HEK293 (cell line): ENCODE results near the gene LEO1.

ENCODE experiments used
- CTCF ChIA-PET: fragments of 350-600 bp; formaldehyde crosslinking; extraction: SDS; loops from one replicate; lab custom pipeline; 2021; ENCODE audit warnings: antibody characterized with exemption; lab: Yijun Ruan, JAX
- POLR2A ChIA-PET: fragments of 300-600 bp; formaldehyde crosslinking; extraction: SDS; loops from one replicate; lab custom pipeline; 2020; ENCODE audit warnings: antibody characterized with exemption, inconsistent platforms; lab: Yijun Ruan, JAX
- H3K27ac ChIP-seq: fragments of 200-500 bp; sonication (Bioruptor generic); 2 replicates; pipeline ENCODE4 v1.5.1; 2014; ENCODE audit warnings: low read depth, low read length, control low read depth, inconsistent platforms; ENCODE audit errors: extremely low read depth
- H3K36me3 ChIP-seq, 2 experiments: fragments of 200-500 bp in 1 of 2; sonication (Bioruptor generic) in 1 of 2; 1 replicate in 1 of 2; 2 replicates in 1 of 2; pipeline ENCODE4 v1.5.1; 2014 to 2017; ENCODE audit warnings: inconsistent platforms in 2 of 2, low read length in 2 of 2; ENCODE audit not compliant: control insufficient read depth in 2 of 2, insufficient read depth in 1 of 2
- H3K4me1 ChIP-seq: fragments of 200-500 bp; sonication (Bioruptor generic); 2 replicates; pipeline ENCODE4 v1.5.1; 2014; ENCODE audit warnings: mild to moderate bottlenecking, low read length, inconsistent platforms; ENCODE audit not compliant: control insufficient read depth, insufficient read depth
- H3K4me3 ChIP-seq: 2 replicates; pipeline ENCODE4 v1.5.1; 2011; ENCODE audit warnings: low read depth, mild to moderate bottlenecking, control low read depth, low read length, moderate library complexity
- H3K9me3 ChIP-seq: fragments of 200-500 bp; sonication (Bioruptor generic); 2 replicates; pipeline ENCODE4 v1.5.1; 2014; ENCODE audit warnings: low read depth, low read length, inconsistent platforms; ENCODE audit not compliant: control insufficient read depth, insufficient read depth
- BCL11B ChIP-seq: fragments of 450-650 bp; formaldehyde crosslinking; IDR thresholded peaks from 2 replicates; pipeline ENCODE4 v1.5.1; 2016; ENCODE audit warnings: low read depth, missing biosample characterization, missing genetic modification characterization
- EGR2 ChIP-seq: fragments of 450-650 bp; formaldehyde crosslinking; IDR thresholded peaks from 2 replicates; pipeline ENCODE4 v1.5.1; 2016; ENCODE audit warnings: low read depth, missing biosample characterization, missing genetic modification characterization
- ZIC2 ChIP-seq: fragments of 450-650 bp; formaldehyde crosslinking; IDR thresholded peaks from 2 replicates; pipeline ENCODE4 v1.5.1; 2016; ENCODE audit warnings: missing biosample characterization, missing genetic modification characterization
- ZNF133 ChIP-seq: fragments of 450-650 bp; formaldehyde crosslinking; IDR thresholded peaks from 2 replicates; pipeline ENCODE4 v1.5.1; 2016; ENCODE audit warnings: missing biosample characterization, missing genetic modification characterization
- ZNF155 ChIP-seq: fragments of 450-650 bp; formaldehyde crosslinking; IDR thresholded peaks from 2 replicates; pipeline ENCODE4 v1.5.1; 2016; ENCODE audit warnings: missing biosample characterization, missing genetic modification characterization
- ZNF214 ChIP-seq: fragments of 450-650 bp; formaldehyde crosslinking; IDR thresholded peaks from 2 replicates; pipeline ENCODE4 v1.5.1; 2017; ENCODE audit warnings: missing biosample characterization, mild to moderate bottlenecking, missing genetic modification characterization, borderline replicate concordance
- ZNF350 ChIP-seq: fragments of 450-650 bp; formaldehyde crosslinking; IDR thresholded peaks from 2 replicates; pipeline ENCODE4 v1.5.0; 2017; ENCODE audit warnings: missing biosample characterization, mild to moderate bottlenecking, missing genetic modification characterization
- ZNF354C ChIP-seq: fragments of 450-650 bp; formaldehyde crosslinking; IDR thresholded peaks from 2 replicates; pipeline ENCODE4 v1.5.1; 2016; ENCODE audit warnings: missing biosample characterization, missing genetic modification characterization, low read depth, borderline replicate concordance
- ZNF514 ChIP-seq: fragments of 450-650 bp; formaldehyde crosslinking; IDR thresholded peaks from 2 replicates; pipeline ENCODE4 v1.5.1; 2016; ENCODE audit warnings: missing biosample characterization, missing genetic modification characterization
- ZNF548 ChIP-seq: fragments of 450-650 bp; formaldehyde crosslinking; IDR thresholded peaks from 2 replicates; pipeline ENCODE4 v1.5.1; 2016; ENCODE audit warnings: missing biosample characterization, missing genetic modification characterization
- ZNF610 ChIP-seq: fragments of 450-650 bp; formaldehyde crosslinking; IDR thresholded peaks from 2 replicates; pipeline ENCODE4 v1.5.1; 2016; ENCODE audit warnings: missing biosample characterization, missing genetic modification characterization, borderline replicate concordance
- ZNF626 ChIP-seq: fragments of 450-650 bp; sonication (Bioruptor Pico); formaldehyde crosslinking; IDR thresholded peaks from 2 replicates; pipeline ENCODE4 v1.5.1; 2018; ENCODE audit warnings: missing biosample characterization, missing genetic modification characterization, inconsistent platforms
- ZNF629 ChIP-seq: fragments of 450-650 bp; formaldehyde crosslinking; IDR thresholded peaks from 2 replicates; pipeline ENCODE4 v1.5.1; 2017; ENCODE audit warnings: missing biosample characterization, missing genetic modification characterization
- ZNF658 ChIP-seq: fragments of 450-650 bp; formaldehyde crosslinking; IDR thresholded peaks from 2 replicates; pipeline ENCODE4; 2016; ENCODE audit warnings: missing biosample characterization, missing genetic modification characterization
- TF ChIP-seq, protein P1 (sequence below): fragments of 450-650 bp; formaldehyde crosslinking; IDR thresholded peaks from 2 replicates; pipeline ENCODE4 v1.5.1; 2016; ENCODE audit warnings: missing biosample characterization, missing genetic modification characterization
- TF ChIP-seq, protein P2 (sequence below): fragments of 450-650 bp; formaldehyde crosslinking; IDR thresholded peaks from 2 replicates; pipeline ENCODE4 v1.5.1; 2017; ENCODE audit warnings: missing biosample characterization, missing genetic modification characterization
- TF ChIP-seq, protein P3 (sequence below): fragments of 450-650 bp; formaldehyde crosslinking; IDR thresholded peaks from 2 replicates; pipeline ENCODE4 v1.5.1; 2016; ENCODE audit warnings: missing biosample characterization, missing genetic modification characterization
- TF ChIP-seq, protein P4 (sequence below): fragments of 450-650 bp; formaldehyde crosslinking; IDR thresholded peaks from 2 replicates; pipeline ENCODE4 v1.5.1; 2016; ENCODE audit warnings: missing biosample characterization, missing genetic modification characterization

LEO1 gene

DNA sequence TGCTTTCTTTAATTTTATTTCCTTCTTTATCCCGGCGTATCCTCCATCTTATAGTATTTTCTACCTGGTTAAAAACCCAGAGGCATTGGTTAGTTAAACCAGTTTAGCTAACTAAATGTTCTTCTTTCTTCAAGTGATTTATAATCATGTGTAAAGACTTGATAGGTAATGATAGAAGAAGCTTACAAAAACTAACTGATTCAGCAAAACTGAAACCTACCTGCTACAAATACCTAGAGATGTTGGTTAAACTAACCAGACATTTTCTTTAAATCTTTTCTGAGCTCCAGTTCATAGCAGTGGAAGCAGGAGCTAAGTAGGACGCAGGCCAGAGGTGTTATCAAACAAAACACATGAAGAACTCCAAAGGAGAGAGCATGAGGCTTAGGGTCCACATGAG lies 44.8 kb downstream of the LEO1 start:
- H3K9me3 ChIP-seq, result no peaks in the 10 kb centered on the region
- no peak overlapping the region for H3K27ac ChIP-seq
- no peak overlapping the region for H3K4me3 ChIP-seq
- no peaks in the 10 kb centered on the region for H3K4me1 ChIP-seq
- POLR2A ChIA-PET, result no interaction called here
- H3K36me3 ChIP-seq, result peaks cover 0 to 16% of the 10 kb centered on the region in 2 experiments; a peak in 1 of 3 replicates
- CTCF ChIA-PET, result no interaction called here
- TF ChIP-seq ZNF133 (tag by site-specific recombination), result no peak
- TF ChIP-seq ZNF548, result no peak
- TF ChIP-seq ZNF354C, result no peak
- TF ChIP-seq, protein P1, sequence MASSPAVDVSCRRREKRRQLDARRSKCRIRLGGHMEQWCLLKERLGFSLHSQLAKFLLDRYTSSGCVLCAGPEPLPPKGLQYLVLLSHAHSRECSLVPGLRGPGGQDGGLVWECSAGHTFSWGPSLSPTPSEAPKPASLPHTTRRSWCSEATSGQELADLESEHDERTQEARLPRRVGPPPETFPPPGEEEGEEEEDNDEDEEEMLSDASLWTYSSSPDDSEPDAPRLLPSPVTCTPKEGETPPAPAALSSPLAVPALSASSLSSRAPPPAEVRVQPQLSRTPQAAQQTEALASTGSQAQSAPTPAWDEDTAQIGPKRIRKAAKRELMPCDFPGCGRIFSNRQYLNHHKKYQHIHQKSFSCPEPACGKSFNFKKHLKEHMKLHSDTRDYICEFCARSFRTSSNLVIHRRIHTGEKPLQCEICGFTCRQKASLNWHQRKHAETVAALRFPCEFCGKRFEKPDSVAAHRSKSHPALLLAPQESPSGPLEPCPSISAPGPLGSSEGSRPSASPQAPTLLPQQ (tag by site-specific recombination), result no peak
- no peak for TF ChIP-seq BCL11B (tag by site-specific recombination)
- no peak for TF ChIP-seq ZNF626

DNA sequence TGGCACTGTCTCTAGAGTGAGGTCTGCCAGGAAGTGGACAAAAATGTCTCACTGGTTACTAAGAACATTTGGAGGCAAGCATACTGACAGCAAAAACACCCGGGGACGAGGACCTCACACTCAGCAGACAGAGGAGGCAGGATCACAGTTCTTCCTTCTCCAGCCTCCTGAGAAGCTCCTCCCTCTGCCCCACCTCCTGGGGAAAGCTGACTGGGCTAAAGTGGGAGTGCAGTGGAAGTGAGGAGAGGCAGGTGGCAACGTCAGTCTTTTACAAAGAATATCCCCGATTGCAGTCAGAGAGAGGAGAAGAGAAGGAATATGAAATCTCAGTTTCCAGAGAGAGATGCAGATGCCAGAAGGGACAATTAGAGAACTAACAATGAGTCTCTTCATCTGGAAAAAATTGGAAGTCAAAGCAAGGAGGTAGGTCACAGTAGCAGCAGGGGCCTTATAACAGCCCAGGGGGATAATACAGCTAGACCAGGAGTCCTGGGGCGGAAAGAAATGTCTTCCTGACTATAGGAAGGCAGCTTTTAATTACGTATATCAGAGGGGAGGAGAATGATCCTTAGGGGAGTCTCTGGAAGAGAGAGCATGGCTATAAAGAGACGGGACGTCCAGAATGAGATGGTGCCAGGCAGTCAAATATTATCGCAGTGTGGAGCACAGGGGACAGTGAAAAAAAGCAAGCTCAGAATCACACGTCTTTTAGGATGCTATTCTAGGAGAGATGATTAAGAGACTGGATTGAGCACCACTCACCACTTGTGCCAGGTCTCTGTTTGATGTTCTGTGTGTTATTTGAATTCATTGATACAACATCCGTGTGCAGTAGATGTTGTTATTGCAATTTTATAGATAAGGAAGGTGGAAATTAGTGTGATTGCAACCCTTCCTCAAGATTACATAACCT lies 47.2 kb downstream of the LEO1 start:
- H3K36me3 ChIP-seq, result peaks cover 0 to 17% of the 10 kb centered on the region in 2 experiments; a peak in 1 of 3 replicates
- ChIA-PET POLR2A (no interaction called here), CTCF (interaction anchor here (0.5 kb wide), 1 partner anchor 88 kb away, joined by 5 read pairs; no protein-coding TSS in a partner anchor)
- no peaks in the 10 kb centered on the region for H3K4me1 ChIP-seq
- H3K4me3 ChIP-seq, result no peak overlapping the region
- H3K9me3 ChIP-seq, result no peaks in the 10 kb centered on the region
- H3K27ac ChIP-seq, result no peak overlapping the region
- TF ChIP-seq ZNF214 (tag by site-specific recombination) (no peak), ZNF350 (tag by site-specific recombination) (no peak), ZNF610 (tag by site-specific recombination) (no peak), ZIC2 (tag by site-specific recombination) (peak; percentile 47)
- TF ChIP-seq, all 188 proteins: peak for 1

DNA sequence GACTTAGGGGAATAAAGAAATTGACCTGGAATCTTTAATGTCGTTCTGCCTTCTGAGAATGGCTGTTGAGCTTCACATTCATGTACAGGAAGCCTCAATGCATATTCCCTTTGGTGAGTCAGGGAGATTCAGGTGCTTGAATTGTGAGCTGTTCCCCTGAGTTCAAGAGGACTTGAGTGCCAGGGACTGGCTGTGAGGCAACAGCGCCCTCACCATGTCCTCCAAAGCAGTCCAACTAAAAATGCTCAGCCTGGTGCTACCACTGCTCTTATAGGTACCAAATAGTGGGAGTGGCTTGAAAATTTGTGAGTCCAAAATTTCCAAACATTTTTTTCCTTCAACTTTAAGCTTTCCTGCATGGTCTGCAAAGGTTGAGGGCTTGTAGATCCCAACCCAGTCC lies 54.1 kb downstream of the LEO1 start:
- CTCF ChIA-PET, result interaction anchor here (0.6 to 1.5 kb wide), 19 partner anchors 8 to 835 kb away, joined by 3 to 7 read pairs (median 4); no protein-coding TSS in a partner anchor
- Histone ChIP-seq H3K36me3 (peaks cover 3 to 15% of the 10 kb centered on the region in 2 experiments; a peak in 2 of 3 replicates), H3K27ac (no peak overlapping the region)

DNA sequence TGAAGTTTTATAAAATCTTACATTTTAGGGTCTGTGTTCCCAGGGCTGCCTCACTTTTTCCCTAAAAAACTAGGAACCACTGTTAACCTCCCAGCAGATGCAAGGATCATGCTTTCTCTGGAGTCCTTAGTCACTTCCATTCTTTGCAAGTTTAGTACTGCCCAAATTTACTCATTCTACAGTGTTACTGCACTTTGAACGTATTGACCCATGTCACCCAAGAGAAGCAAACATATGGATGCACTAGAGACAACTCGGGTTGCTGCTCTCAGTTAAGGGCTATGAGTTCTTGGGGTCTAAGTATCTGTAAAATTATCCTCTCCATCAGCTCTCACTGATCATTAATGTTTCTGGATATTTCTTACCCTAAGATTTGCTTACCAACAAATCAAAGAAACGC lies 59.0 kb downstream of the LEO1 start:
- POLR2A ChIA-PET, result no interaction called here
- H3K4me1 ChIP-seq, result no peaks in the 10 kb centered on the region
- no peak overlapping the region for H3K4me3 ChIP-seq
- no peak overlapping the region for H3K27ac ChIP-seq
- H3K36me3 ChIP-seq, result peaks cover 3 to 9% of the 10 kb centered on the region in 2 experiments; a peak in 2 of 3 replicates
- H3K9me3 ChIP-seq, result no peaks in the 10 kb centered on the region
- CTCF ChIA-PET, result interaction anchor here (0.6 to 1.6 kb wide), 2 partner anchors 24 to 30 kb away, joined by 4 read pairs; no protein-coding TSS in a partner anchor
- TF ChIP-seq, protein P2, sequence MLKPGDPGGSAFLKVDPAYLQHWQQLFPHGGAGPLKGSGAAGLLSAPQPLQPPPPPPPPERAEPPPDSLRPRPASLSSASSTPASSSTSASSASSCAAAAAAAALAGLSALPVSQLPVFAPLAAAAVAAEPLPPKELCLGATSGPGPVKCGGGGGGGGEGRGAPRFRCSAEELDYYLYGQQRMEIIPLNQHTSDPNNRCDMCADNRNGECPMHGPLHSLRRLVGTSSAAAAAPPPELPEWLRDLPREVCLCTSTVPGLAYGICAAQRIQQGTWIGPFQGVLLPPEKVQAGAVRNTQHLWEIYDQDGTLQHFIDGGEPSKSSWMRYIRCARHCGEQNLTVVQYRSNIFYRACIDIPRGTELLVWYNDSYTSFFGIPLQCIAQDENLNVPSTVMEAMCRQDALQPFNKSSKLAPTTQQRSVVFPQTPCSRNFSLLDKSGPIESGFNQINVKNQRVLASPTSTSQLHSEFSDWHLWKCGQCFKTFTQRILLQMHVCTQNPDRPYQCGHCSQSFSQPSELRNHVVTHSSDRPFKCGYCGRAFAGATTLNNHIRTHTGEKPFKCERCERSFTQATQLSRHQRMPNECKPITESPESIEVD (tag by site-specific recombination), result no peak
- no peak for TF ChIP-seq ZNF658 (tag by site-specific recombination)
- TF ChIP-seq ZNF514 (tag by site-specific recombination), result no peak
- TF ChIP-seq, protein P3, sequence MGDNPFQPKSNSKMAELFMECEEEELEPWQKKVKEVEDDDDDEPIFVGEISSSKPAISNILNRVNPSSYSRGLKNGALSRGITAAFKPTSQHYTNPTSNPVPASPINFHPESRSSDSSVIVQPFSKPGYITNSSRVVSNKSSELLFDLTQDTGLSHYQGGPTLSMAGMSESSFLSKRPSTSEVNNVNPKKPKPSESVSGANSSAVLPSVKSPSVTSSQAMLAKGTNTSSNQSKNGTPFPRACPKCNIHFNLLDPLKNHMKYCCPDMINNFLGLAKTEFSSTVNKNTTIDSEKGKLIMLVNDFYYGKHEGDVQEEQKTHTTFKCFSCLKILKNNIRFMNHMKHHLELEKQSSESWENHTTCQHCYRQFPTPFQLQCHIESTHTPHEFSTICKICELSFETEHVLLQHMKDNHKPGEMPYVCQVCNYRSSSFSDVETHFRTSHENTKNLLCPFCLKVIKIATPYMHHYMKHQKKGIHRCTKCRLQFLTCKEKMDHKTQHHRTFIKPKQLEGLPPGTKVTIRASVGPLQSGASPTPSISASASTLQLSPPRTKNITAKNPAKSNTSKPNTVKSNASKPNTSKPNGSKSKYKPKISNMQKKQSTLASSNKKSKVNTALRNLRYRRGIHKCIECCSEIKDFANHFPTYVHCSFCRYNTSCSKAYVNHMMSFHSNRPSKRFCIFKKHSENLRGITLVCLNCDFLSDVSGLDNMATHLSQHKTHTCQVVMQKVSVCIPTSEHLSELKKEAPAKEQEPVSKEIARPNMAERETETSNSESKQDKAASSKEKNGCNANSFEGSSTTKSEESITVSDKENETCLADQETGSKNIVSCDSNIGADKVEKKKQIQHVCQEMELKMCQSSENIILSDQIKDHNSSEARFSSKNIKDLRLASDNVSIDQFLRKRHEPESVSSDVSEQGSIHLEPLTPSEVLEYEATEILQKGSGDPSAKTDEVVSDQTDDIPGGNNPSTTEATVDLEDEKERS (tag by site-specific recombination), result no peak
- no peak for TF ChIP-seq ZNF155
- TF ChIP-seq EGR2 (tag by site-specific recombination), result no peak

More for the DNA sequence above, 54.1 kb downstream of the LEO1 start:
- no peaks in the 10 kb centered on the region for H3K9me3 ChIP-seq
- no peak overlapping the region for H3K4me3 ChIP-seq
- TF ChIP-seq ZNF629, result no peak
- TF ChIP-seq, protein P4, sequence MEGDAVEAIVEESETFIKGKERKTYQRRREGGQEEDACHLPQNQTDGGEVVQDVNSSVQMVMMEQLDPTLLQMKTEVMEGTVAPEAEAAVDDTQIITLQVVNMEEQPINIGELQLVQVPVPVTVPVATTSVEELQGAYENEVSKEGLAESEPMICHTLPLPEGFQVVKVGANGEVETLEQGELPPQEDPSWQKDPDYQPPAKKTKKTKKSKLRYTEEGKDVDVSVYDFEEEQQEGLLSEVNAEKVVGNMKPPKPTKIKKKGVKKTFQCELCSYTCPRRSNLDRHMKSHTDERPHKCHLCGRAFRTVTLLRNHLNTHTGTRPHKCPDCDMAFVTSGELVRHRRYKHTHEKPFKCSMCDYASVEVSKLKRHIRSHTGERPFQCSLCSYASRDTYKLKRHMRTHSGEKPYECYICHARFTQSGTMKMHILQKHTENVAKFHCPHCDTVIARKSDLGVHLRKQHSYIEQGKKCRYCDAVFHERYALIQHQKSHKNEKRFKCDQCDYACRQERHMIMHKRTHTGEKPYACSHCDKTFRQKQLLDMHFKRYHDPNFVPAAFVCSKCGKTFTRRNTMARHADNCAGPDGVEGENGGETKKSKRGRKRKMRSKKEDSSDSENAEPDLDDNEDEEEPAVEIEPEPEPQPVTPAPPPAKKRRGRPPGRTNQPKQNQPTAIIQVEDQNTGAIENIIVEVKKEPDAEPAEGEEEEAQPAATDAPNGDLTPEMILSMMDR, result peak; percentile 40; the same call in 1 of the 2 replicates
- TF ChIP-seq, all 188 proteins: peak for 1
- no peaks in the 10 kb centered on the region for H3K4me1 ChIP-seq
- POLR2A ChIA-PET, result no interaction called here
